GM18520 (cell line): ENCODE results near the gene SHISA4.
"Not testable (repeated sequence)": the region's sequence is repeated elsewhere in the genome, so short reads cannot be mapped to it uniquely, and the experiment has no call there.

Source experiments
- ATAC-seq: cut with Tn5 transposase; IDR thresholded peaks from one replicate; pipeline ENCODE4 v1.9.1; 2021; ENCODE audit not compliant: unreplicated experiment

The SHISA4 gene

GRCh38 chr1:201898240-201898894 is 9.7 kb downstream of the SHISA4 start:
- no peak for ATAC-seq

GRCh38 chr1:201898992-201899391 is 10.3 kb downstream of the SHISA4 start:
- ATAC-seq = no peak

- ATAC-seq = no peak
These were observed 11.2 kb downstream of the SHISA4 start for GRCh38 chr1:201899683-201900429.

- ATAC-seq = no peak
These were observed 11.8 kb downstream of the SHISA4 start for GRCh38 chr1:201900476-201900875.

GRCh38 chr1:201901036-201901435 is 12.3 kb downstream of the SHISA4 start:
- ATAC-seq = not testable (repeated sequence)

GRCh38 chr1:201902198-201902597 is 13.5 kb downstream of the SHISA4 start:
- ATAC-seq = no peak

GRCh38 chr1:201903135-201903534 is 14.4 kb downstream of the SHISA4 start:
- no peak for ATAC-seq

- no peak for ATAC-seq
These were observed 15.9 kb downstream of the SHISA4 start for GRCh38 chr1:201904579-201904978.

- no peak for ATAC-seq
These were observed 16.7 kb downstream of the SHISA4 start for GRCh38 chr1:201905234-201905890.

GRCh38 chr1:201906336-201906735 is 17.6 kb downstream of the SHISA4 start:
- no peak for ATAC-seq

GRCh38 chr1:201907621-201908020 is 18.9 kb downstream of the SHISA4 start:
- no peak for ATAC-seq

- no peak for ATAC-seq
These were observed 23.3 kb downstream of the SHISA4 start for GRCh38 chr1:201911826-201912571.

- ATAC-seq = no peak
These were observed 24.1 kb downstream of the SHISA4 start for GRCh38 chr1:201912832-201913231.

- ATAC-seq = no peak
These were observed 25.9 kb downstream of the SHISA4 start for GRCh38 chr1:201914456-201915235.

- ATAC-seq = no peak
These were observed 28.1 kb downstream of the SHISA4 start for GRCh38 chr1:201916649-201917249.

- ATAC-seq = no peak
These were observed 28.8 kb downstream of the SHISA4 start for GRCh38 chr1:201917362-201918033.

- no peak for ATAC-seq
These were observed 29.6 kb downstream of the SHISA4 start for GRCh38 chr1:201918343-201918742.

- no peak for ATAC-seq
These were observed 33.4 kb downstream of the SHISA4 start for GRCh38 chr1:201921952-201922558.

GRCh38 chr1:201925301-201925567 is 36.5 kb downstream of the SHISA4 start:
- no peak for ATAC-seq
